ENCODE results near the gene DBNL. TPM values are rescaled to one million over a fixed set of nuclear protein-coding genes. Genes with fewer than 3 reads are reported as not detected.

Gene DBNL
- total RNA-seq, 1 donor from 2014 or later, result 68.0 TPM

DNA sequence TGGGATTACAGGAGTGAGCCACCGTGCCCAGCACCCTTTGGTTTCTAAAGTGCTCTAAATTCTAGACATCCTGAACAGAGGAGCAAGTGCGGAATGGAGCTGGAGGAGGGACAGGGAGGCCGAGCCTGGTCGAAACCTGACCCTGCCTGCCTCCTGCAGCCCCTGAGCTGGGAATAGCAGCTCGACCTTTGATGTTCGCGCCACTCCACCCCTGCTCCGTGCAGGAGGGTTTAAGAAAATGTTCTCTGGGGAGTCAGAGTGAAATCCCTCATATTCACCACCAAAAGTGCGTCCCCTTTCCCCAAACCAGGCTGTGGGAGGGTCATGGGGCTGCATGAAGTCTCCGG, 19.0 kb downstream of the DBNL start:
- Mint-ChIP-seq H3K4me1 (ENCODE audit: low read depth) (peaks cover 8% of the 10 kb centered on the region), H3K36me3 (ENCODE audit: insufficient read depth) (peaks cover 7% of the 10 kb centered on the region), H3K27ac (no peak overlapping the region), H3K9me3 (ENCODE audit: low read depth) (no peaks in the 10 kb centered on the region), H3K27me3 (peaks cover 8% of the 10 kb centered on the region), H3K4me3 (ENCODE audit: low read depth) (no peak overlapping the region)
- DNase-seq (ENCODE audit: low spot score, unreplicated experiment), result no peak
- TF ChIP-seq, protein P1, sequence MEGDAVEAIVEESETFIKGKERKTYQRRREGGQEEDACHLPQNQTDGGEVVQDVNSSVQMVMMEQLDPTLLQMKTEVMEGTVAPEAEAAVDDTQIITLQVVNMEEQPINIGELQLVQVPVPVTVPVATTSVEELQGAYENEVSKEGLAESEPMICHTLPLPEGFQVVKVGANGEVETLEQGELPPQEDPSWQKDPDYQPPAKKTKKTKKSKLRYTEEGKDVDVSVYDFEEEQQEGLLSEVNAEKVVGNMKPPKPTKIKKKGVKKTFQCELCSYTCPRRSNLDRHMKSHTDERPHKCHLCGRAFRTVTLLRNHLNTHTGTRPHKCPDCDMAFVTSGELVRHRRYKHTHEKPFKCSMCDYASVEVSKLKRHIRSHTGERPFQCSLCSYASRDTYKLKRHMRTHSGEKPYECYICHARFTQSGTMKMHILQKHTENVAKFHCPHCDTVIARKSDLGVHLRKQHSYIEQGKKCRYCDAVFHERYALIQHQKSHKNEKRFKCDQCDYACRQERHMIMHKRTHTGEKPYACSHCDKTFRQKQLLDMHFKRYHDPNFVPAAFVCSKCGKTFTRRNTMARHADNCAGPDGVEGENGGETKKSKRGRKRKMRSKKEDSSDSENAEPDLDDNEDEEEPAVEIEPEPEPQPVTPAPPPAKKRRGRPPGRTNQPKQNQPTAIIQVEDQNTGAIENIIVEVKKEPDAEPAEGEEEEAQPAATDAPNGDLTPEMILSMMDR (IDR thresholded peaks at IDR 0.05; ENCODE audit: unreplicated experiment), result no peak

GRCh38 chr7:44063894-44064651, 19.6 kb downstream of the DBNL start:
- no peak overlapping the region for H3K4me3 Mint-ChIP-seq (ENCODE audit: low read depth)
- H3K27ac Mint-ChIP-seq, result no peak overlapping the region
- no peaks in the 10 kb centered on the region for H3K9me3 Mint-ChIP-seq (ENCODE audit: low read depth)
- TF ChIP-seq, protein P1 (IDR thresholded peaks at IDR 0.05; ENCODE audit: unreplicated experiment), result no peak
- peaks cover 4% of the 10 kb centered on the region for H3K36me3 Mint-ChIP-seq (ENCODE audit: insufficient read depth)
- H3K27me3 Mint-ChIP-seq, result peaks cover 10% of the 10 kb centered on the region
- peaks cover 8% of the 10 kb centered on the region for H3K4me1 Mint-ChIP-seq (ENCODE audit: low read depth)
- DNase-seq (ENCODE audit: low spot score, unreplicated experiment), result no peak

- H3K36me3 Mint-ChIP-seq (ENCODE audit: insufficient read depth), result peaks cover 4% of the 10 kb centered on the region
- no peak overlapping the region for H3K27ac Mint-ChIP-seq
- H3K4me3 Mint-ChIP-seq (ENCODE audit: low read depth), result no peak overlapping the region
- DNase-seq (ENCODE audit: low spot score, unreplicated experiment), result no peak
- TF ChIP-seq, protein P1 (IDR thresholded peaks at IDR 0.05; ENCODE audit: unreplicated experiment), result no peak
- H3K9me3 Mint-ChIP-seq (ENCODE audit: low read depth), result no peaks in the 10 kb centered on the region
- H3K27me3 Mint-ChIP-seq, result peaks cover 10% of the 10 kb centered on the region
- H3K4me1 Mint-ChIP-seq (ENCODE audit: low read depth), result peaks cover 8% of the 10 kb centered on the region
Measured at GRCh38 chr7:44064791-44065430, 20.4 kb downstream of the DBNL start.

DNA sequence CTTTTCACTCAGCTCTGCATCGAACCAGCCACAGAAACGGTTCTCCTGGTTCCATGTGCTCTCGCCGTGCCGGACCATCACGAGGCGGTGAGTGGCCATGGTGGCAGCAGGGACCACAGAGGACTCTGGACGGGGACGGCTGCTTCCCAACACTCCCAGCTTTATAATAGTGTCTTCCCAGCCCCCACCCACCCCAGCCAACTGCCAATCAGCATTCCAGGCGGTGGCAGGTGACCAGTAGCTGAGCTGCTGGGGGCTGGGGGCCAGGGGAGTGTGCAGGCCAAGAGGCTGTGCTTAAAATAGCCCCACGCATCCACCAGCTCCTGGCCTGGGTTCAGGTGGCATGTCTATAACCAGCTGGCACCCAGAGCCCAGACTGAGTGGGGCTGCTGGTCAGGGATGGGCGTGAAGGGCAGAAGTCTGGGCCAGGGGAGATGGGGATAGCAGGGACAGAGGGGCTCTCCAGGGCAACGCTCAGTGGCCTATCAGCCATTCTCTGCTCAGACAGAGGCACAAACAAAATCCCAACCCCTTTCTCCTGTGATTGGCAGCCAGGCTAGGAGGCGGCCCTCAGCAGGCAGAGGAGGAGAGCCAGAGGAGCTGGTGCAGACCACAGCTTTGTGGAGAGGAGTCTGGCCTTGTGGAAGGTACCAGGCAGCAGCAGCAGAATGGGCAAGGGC, 21.1 kb downstream of the DBNL start, which contains the start of gene PGAM2:
Gene PGAM2 (minus strand): TSS at position 137 of the 680 bp plus-strand sequence. CDS start 38 bp downstream, at position 99.
- Mint-ChIP-seq H3K27me3 (peaks cover 10% of the 10 kb centered on the region), H3K4me1 (ENCODE audit: low read depth) (peaks cover 8% of the 10 kb centered on the region), H3K27ac (peak within 1 kb of the TSS; percentile 29), H3K4me3 (ENCODE audit: low read depth) (no peak within 1 kb of the TSS), H3K36me3 (ENCODE audit: insufficient read depth) (peaks cover 4% of the 10 kb centered on the region), H3K9me3 (ENCODE audit: low read depth) (no peaks in the 10 kb centered on the region)
- TF ChIP-seq, protein P1 (IDR thresholded peaks at IDR 0.05; ENCODE audit: unreplicated experiment), result no peak
- no peak for DNase-seq (ENCODE audit: low spot score, unreplicated experiment)

DNA sequence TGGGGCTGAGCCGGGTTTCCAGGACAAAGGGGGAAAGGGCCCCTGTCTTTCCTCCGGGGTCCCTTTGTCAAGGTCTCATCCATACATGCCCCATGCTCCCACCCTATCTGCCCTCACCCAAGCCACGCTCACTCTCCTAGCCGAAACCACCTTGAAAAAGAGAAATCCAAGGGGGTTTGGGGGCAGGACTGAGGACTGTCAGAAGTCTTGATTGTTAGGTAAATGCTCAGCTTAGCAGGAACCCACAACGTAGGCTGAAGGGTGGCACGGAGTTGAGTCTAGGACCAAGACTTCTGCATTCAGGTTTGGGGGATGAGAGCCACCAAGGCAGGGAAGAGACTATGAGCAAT, 21.6 kb downstream of the DBNL start:
- no peak for DNase-seq (ENCODE audit: low spot score, unreplicated experiment)
- TF ChIP-seq, protein P1 (IDR thresholded peaks at IDR 0.05; ENCODE audit: unreplicated experiment), result no peak
- peaks cover 8% of the 10 kb centered on the region for H3K4me1 Mint-ChIP-seq (ENCODE audit: low read depth)
- no peak overlapping the region for H3K4me3 Mint-ChIP-seq (ENCODE audit: low read depth)
- no peak overlapping the region for H3K27ac Mint-ChIP-seq
- H3K27me3 Mint-ChIP-seq, result peaks cover 10% of the 10 kb centered on the region
- no peaks in the 10 kb centered on the region for H3K9me3 Mint-ChIP-seq (ENCODE audit: low read depth)
- peaks cover 4% of the 10 kb centered on the region for H3K36me3 Mint-ChIP-seq (ENCODE audit: insufficient read depth)

All from progenitor cell of endocrine pancreas (in vitro differentiated cells).